Lower leg skin (tissue), 3 donors: ENCODE results near the gene TMCC2.

Source experiments
- CTCF ChIP-seq, 3 donors: fragments of 450-650 bp; IDR thresholded peaks; one replicate each; pipeline ENCODE4 v1.5.1; 2016; ENCODE audit warnings: antibody characterized with exemption in 3 of 3, mild to moderate bottlenecking in 3 of 3, moderate library complexity in 2 of 3
- POLR2A ChIP-seq, 2 donors: fragments of 450-650 bp; IDR thresholded peaks; one replicate each; pipeline ENCODE4 v1.6.1; 2016 to 2017; ENCODE audit warnings: antibody characterized with exemption in 2 of 2, mild to moderate bottlenecking in 1 of 2, moderate library complexity in 1 of 2

GRCh38 chr1:205225901-205226765 is 1.6 kb upstream of the TMCC2 start:
- no peak for TF ChIP-seq CTCF (IDR thresholded peaks at IDR 0.05)
- no peak for TF ChIP-seq POLR2A (IDR thresholded peaks at IDR 0.05)
